ENCODE results near the gene ATP9B.
"Not testable (repeated sequence)": the region's sequence is repeated elsewhere in the genome, so short reads cannot be mapped to it uniquely, and the experiment has no call there.

ATP9B gene

GRCh38 chr18:79071503-79072210 lies 2.5 kb downstream of the ATP9B start:
- no peak for DNase-seq (ENCODE audit: low spot score)

- DNase-seq (ENCODE audit: low spot score): not testable (repeated sequence)
These were observed 3.5 kb downstream of the ATP9B start for GRCh38 chr18:79072655-79073054.

GRCh38 chr18:79077181-79077580 lies 8.0 kb downstream of the ATP9B start:
- DNase-seq (ENCODE audit: low spot score): no peak

- DNase-seq (ENCODE audit: low spot score): not testable (repeated sequence)
These were observed 9.6 kb downstream of the ATP9B start for GRCh38 chr18:79078791-79079190.

GRCh38 chr18:79092874-79093273 lies 23.7 kb downstream of the ATP9B start:
- no peak for DNase-seq (ENCODE audit: low spot score)

DNA sequence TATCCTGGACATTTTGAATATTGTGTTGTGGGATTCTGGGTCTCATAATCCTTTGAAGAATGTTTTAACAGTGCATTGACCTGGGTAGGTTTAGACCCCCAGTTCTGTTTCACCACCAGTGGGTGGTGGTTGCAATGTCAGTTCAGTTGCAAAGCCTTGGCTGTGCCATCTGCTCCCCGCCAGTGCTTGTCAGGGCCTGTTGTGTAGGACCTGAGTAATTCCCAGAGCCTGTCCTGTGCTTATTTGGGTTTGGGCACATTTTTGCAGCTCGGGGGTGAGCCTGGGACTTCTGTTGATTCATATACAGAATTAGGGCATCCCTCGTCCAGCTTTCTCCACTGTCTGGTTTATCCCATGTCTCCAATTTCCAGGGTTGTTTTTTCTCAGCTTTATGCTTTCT lies 24.8 kb downstream of the ATP9B start:
- DNase-seq (ENCODE audit: low spot score): no peak

GRCh38 chr18:79095216-79095615 lies 26.0 kb downstream of the ATP9B start:
- DNase-seq (ENCODE audit: low spot score): no peak

- DNase-seq (ENCODE audit: low spot score): no peak
These were observed 31.8 kb downstream of the ATP9B start for GRCh38 chr18:79100944-79101343.

DNA sequence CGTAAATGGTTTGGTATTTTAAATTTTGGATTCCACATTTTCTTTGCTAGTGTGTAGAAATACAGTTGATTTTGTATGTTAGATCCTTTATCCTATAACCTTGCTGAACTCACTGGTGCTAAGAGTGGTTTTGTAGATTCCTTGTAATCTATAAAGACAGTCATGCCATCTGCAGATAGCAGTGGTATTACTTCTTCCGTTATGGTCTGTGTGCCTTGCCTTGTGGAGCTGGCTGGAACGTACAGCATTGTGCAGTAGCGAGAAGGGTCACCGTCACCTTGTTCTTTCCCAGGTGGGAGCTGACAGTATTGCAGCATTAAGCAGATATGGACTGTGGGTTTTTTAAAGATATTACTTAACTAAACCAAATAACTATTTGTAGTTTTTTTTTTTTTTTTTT lies 33.7 kb downstream of the ATP9B start:
- DNase-seq (ENCODE audit: low spot score): no peak

DNA sequence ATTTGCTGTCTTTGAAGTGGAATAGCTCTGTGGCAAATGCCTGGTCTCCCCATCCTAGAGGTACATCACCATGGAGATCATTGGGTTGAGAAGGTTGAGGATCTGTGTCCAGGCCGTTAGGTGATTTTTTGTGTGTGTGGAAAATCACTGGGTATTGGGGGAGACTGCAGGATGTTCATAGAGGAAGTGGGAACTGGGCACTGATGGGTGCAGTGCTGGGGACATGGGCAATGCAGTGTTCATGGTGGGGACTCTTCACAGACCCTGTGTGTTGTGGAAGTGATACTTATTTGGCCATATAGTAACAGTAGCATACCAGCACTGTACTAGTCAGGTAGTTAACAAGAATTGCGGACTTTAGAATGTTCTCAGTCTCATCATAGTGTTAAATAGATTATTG lies 34.9 kb downstream of the ATP9B start:
- DNase-seq (ENCODE audit: low spot score): no peak

DNA sequence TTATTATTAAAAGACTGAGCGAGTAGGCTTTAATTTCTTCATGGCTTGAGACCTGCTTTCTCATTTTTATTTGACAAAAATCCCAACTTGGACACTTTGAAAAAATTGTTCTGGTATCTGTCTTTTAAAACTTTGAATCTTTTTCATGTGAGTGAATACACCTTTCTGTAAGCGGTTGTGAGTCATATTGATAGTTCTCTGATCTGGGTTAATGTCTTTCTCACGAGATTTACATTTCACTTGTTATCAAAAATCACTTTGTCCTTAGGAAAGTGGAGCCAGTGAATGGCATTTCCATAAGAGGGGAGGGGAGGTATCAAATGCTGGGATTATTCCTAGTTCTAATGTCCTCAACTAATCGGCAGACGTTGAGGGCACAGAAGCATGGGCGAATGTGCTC lies 36.3 kb downstream of the ATP9B start:
- DNase-seq (ENCODE audit: low spot score): no peak

- no peak for DNase-seq (ENCODE audit: low spot score)
These were observed 36.9 kb downstream of the ATP9B start for GRCh38 chr18:79106084-79106483.

- no peak for DNase-seq (ENCODE audit: low spot score)
These were observed 38.7 kb downstream of the ATP9B start for GRCh38 chr18:79107886-79108285.

DNA sequence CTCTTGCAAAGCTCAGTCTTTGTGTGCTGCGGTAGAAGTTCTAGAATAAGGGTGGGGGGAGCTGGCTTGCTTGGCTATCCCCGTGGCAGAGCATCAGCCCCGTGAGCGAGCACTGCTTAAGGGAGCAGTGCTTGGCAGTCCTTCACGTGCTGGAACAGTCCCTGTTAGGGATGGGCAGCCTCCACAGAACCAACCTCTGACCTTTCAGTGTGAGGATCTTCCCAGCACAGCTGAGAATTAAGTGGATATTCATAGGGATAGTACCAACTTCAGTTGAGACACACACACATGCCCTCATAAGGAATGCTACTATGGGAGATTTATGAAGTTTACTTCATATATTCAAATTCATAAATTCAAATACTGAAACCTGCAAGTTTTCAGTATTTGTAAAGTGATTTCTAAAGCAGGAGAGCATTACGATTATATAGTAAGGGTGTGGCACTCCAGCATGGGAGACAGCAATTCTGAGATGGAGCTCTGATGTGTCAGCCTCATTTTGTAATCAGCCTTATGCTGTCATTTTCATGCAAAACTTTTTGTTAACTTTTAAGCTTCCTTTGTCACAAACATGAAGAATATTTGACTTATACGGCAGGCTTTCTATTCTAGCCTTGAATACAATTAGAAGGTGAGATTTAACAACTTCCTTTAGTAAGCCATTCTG lies 39.5 kb downstream of the ATP9B start:
- no peak for DNase-seq (ENCODE audit: low spot score)

GRCh38 chr18:79111483-79111882 lies 42.3 kb downstream of the ATP9B start:
- no peak for DNase-seq (ENCODE audit: low spot score)

- DNase-seq (ENCODE audit: low spot score): no peak
These were observed 48.2 kb downstream of the ATP9B start for GRCh38 chr18:79117385-79117784.

- no peak for DNase-seq (ENCODE audit: low spot score)
These were observed 48.6 kb downstream of the ATP9B start for GRCh38 chr18:79117788-79118187.

DNA sequence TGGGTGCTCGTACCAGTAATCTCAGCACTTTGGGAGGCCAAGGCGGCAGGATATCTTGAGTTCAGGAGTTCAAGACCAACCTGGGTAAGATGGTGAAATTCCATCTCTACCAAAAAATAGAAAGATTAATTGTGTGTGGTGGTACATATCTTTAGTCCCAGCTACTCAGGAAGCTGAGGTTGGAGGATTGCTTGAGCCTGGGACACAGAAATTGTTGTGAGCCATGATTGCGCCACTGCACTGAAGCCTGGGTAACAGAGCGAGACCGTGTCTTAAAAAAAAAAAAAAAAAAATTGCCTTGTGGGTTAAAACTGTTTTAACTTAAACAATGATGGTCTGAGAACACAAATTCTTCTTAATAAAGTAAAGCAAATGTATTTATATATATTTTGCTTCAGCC lies 49.6 kb downstream of the ATP9B start:
- DNase-seq (ENCODE audit: low spot score): no peak

DNA sequence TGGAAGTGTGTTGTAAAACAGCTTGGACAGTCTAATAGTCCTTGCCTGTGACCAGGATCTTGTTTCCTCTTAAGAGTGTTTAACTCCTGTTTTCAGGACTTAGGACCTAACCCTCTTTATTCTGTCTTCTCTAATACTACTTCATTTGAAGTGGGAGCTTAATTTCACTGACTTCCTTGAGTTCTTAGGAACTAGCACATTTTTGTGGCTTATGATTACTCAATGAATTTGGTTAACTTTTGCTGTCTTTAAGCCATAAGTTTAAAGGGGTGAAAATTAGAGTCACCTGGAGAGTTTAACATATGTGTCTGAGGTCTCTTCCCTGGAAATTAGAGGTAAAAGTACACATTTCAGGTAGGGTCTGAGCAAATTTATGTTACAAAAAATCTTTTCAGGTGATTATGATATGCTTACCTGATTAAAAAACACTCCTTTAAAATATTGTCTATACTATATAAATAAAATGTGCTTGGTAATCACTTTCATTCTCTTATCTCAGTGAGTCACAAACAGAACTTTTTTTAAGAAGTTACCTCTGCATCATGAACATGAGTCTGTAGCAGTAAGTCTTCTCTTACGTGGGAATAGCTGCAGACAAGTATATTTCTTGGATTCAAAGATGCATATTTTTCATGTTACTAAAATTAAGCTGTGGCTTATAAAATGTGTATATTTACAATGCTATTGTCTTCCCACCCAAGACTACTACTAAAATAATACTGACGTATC lies 52.7 kb downstream of the ATP9B start:
- no peak for DNase-seq (ENCODE audit: low spot score)

- no peak for DNase-seq (ENCODE audit: low spot score)
These were observed 54.8 kb downstream of the ATP9B start for GRCh38 chr18:79123948-79124347.

- no peak for DNase-seq (ENCODE audit: low spot score)
These were observed 59.9 kb downstream of the ATP9B start for GRCh38 chr18:79129120-79129519.

GRCh38 chr18:79133724-79134123 lies 64.5 kb downstream of the ATP9B start:
- DNase-seq (ENCODE audit: low spot score): no peak

GRCh38 chr18:79135924-79136323 lies 66.7 kb downstream of the ATP9B start:
- DNase-seq (ENCODE audit: low spot score): no peak
